HG03565 (cell line): ENCODE results near the gene TMEM125.

Source experiments
- ATAC-seq: cut with Tn5 transposase; IDR thresholded peaks from one replicate; pipeline ENCODE4 v1.9.1; 2021; ENCODE audit warnings: mild to moderate bottlenecking, moderate library complexity; ENCODE audit not compliant: unreplicated experiment

The TMEM125 gene

DNA sequence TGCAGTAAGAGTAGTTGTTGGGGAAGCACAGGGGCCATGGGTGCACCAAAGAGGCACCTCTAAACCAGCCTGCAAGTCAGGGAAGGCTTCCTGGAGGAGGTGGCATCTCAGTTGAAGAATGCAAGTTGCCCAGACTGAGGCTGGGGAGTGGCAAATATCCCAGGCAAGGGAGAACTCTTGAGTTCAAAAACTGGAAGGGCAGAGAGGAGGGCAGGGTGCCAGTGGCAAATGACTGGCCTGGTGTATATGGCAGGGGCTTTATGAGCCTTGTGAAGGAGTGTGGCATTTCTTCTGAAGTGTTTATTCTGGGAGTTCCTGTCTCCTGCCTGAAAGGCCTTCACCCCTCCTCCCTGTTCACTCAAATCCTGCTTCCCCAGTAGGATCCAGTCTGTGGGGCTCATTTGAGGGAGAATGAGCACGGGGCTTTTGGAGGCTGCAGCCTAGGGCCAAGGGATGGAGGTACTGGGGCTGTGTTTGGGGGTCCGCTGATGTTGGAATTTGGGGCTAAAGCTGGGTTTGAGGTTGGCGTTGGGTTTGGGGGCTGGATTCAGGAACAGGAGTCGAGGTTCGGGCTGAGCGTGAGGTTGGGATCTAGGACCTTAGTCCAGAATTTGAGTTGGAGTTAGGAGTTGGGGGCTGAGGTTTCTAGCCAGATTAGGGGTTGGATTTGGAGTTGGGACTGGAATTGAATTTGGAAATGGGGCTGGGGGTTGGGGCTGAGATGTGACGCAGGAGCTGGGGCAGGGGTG lies at the start of gene TMEM125:
Gene TMEM125, plus strand, starts transcription at position 357 of the 749 bp plus-strand sequence. CDS start 2,740 bp downstream, outside the sequence.
- ATAC-seq = no peak

DNA sequence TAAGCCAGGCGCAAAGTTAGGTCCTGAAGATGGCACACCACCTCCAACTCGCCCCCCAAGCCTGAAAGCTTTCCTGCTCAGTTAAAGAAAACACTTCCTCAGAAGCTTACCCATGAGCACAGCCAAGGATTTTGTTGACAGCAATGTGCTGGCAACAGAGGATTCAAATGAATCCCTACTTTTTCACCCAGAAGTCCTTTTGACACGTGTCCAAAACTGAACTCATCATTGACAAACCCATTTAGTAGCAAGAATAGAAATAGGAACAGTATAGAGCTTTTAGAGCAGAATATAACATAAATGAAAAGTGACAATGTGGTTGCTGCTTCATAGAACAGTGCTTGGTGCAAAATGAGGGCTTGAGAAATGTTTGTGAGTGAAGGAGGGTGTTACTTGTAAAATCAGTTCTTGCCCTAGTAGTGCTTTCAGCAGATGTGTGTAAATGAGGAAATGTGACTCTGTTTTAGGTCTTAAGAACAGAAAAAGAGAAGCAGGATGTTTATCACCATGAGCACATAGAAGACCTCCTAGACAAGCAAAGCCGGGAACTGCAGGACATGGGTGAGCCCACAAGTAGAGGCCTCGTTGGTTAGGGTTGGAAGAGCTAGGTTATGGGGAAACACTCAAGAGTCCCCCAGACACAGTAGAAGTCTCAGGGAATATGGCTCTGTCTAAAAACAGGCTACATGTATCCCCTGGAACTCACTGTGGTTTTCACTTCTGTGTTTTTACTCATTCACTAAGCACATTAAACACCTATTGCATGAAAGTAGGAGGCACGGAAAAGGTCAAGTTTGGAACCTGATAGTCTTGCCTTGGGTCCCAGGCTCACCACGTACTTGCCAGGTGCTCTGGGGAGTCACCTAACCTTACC lies 48.6 kb upstream of the TMEM125 start:
- peak; percentile 60 for ATAC-seq

DNA sequence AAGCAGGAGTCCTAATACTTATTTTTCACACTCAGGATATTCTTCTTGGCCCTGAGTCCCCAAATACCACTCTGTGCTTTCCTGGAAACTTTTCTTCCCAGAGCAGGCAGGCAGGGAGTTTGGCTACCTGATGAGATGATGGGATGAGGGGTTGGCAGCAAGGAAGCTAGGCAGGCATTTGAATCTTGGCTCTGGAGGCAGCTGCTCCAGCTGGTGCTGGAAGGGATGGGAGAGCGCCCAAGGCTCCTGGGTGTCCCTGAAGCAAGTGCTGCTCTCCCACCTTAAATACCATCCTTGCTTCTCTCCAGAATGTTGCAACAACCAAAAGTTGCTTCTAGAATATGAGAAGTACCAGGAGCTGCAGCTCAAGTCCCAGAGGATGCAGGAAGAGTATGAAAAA lies 48.0 kb upstream of the TMEM125 start:
- no peak for ATAC-seq

- no peak for ATAC-seq
Observed at GRCh38 chr1:43222879-43223278, 46.9 kb upstream of the TMEM125 start.

GRCh38 chr1:43225168-43225567 lies 44.6 kb upstream of the TMEM125 start:
- ATAC-seq = no peak

- ATAC-seq = no peak
Observed at GRCh38 chr1:43227143-43227764, 42.5 kb upstream of the TMEM125 start.

DNA sequence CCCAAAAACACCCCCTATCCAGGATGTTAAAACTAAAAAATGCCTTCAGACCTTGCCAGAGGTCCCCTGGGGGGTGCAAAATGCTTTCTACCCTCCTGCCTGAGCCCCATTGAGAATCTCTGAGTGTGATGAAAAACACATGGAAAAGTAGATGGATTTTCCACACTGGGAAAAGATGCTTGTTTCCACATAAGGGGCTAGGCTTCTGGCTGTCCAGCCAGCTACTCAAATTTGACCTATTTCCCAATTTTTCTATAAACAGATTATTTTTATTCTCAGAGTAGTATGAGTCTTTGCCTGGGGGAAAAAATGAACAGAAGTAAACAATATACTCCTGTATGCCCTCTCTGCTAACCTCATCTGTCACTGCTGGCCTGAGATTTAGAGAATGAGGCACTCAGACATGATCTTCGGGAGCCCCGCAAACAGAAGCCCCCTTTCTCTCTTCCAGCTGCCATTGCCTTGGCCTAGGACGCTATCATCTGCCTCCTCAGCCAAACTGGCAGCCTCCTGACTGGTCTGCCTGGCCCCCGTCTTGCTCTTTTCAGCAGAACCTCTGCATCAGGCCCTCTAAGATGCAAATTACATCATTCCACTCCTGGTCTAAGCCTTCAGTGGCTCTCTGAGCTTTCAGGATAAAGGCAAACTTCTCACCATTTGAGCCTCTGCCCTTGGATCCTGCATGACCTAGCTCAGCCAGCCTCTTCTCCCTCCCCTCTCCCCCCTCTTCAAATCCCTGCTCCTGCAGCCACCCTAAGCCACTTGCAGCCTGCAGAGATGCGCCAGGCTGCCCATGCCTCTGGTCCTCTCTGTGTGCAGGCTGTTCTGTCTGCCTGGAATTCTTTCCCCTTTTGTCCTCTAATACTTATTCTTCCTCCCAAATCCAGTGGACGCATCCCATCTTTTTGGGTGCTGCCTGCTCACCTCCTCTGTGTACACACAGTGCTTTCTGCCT lies 39.7 kb upstream of the TMEM125 start:
- no peak for ATAC-seq

- ATAC-seq = no peak
Observed at GRCh38 chr1:43232074-43232473, 37.7 kb upstream of the TMEM125 start.

DNA sequence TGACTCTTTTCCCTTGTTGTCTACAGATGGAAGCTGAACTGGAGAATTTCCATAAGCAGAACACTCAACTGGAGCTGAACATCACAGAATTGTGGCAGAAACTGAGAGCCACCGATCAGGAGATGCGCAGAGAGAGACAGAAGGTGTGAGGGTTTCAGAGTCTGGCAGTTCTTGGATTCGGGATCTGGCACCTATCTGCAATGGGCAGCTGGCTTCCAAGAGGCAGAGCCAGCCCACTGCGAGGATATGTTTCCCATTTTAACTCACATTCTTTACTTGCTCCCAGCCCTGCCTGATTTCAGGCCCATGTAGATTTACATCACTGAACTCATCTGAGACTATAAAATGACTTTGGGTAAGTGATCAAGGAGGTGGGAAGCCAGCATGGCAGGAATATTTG lies 37.3 kb upstream of the TMEM125 start:
- ATAC-seq = no peak

- no peak for ATAC-seq
Observed at GRCh38 chr1:43233631-43234030, 36.2 kb upstream of the TMEM125 start.

GRCh38 chr1:43234267-43234666 lies 35.5 kb upstream of the TMEM125 start:
- ATAC-seq = no peak

DNA sequence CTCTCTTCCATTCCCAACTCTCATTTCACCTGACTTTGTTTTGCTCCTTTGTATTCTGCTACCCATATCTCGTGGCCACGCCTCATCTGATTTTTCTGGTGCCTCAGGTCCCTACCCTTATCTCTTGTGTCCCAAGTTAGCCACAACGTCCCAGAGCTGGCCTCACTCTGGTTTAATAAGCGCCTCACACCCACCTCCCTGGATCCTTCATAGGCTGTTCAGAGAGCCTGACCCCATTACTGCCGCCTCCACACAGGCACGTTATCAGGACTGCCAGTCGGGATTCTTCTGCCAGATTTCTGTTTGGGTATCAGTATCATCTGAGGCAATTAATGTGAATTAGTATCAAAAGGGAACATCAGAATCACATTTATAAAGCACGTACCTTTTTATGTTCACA lies 34.7 kb upstream of the TMEM125 start:
- ATAC-seq = no peak

GRCh38 chr1:43235451-43236121 lies 34.2 kb upstream of the TMEM125 start:
- ATAC-seq = no peak

- ATAC-seq = no peak
Observed at GRCh38 chr1:43237121-43237520, 32.7 kb upstream of the TMEM125 start.

GRCh38 chr1:43238085-43238484 lies 31.7 kb upstream of the TMEM125 start:
- no peak for ATAC-seq

GRCh38 chr1:43238991-43239469 lies 30.8 kb upstream of the TMEM125 start:
- no peak for ATAC-seq

- ATAC-seq = peak; percentile 79
Observed at GRCh38 chr1:43239484-43239883, 30.3 kb upstream of the TMEM125 start.

DNA sequence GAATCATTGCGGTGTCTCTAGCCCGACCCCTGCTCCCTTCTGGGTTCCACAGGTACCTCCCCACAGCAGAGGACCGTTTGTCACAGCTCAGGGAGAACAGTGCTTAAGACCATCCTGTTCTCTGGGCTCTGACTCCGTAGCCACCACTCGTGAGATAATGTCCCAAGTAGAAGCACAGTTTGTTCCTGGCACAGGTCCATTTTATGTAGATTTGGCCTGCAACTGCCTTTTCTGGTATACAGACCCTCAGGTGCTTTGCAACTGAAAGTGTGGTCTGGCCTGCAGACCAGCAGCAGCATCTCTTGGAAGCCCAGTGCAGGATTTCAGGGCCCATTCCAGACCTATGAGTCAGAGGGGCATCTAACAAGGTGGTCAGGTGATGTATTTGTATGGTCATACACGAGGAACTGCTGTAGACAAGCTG lies 28.4 kb upstream of the TMEM125 start:
- ATAC-seq = no peak

DNA sequence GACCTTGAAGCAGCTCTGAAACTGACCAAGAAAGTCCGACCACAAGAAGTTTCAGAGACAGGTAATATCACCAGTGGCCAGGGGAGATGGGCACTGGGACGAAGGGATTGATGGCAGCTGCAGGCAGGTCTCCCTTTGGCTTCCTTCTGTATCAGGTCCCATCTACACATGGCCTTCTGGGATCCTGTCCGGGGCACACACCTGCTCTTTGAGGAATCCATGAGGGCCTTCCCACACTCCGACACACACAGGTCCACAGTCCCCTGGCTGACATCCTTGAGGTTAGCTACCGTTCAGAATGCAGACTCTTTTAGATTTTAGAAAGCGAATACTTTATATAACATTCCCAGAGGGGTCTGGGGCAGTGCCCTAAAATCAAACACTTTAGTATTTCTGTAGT lies 26.5 kb upstream of the TMEM125 start:
- no peak for ATAC-seq
